Ascending aorta (tissue), 2 donors: ENCODE data around the gene TENT4A. TPM values are rescaled to one million over a fixed set of nuclear protein-coding genes. Genes with fewer than 3 reads are reported as not detected.

Source experiments
- DNase-seq, 2 donors: peaks; one replicate each; pipeline ENCODE4 v3.0.0-alpha.2; 2019; ENCODE audit warnings: low spot score in 2 of 2
- H3K27ac ChIP-seq, 2 donors: fragments of 200-600 bp; sonication (generic); one replicate each; pipeline ENCODE4 v1.5.1; 2016 to 2017; ENCODE audit warnings: mild to moderate bottlenecking in 1 of 2
- H3K27me3 ChIP-seq: fragments of 200-600 bp; sonication (generic); one replicate; pipeline ENCODE4 v1.5.1; 2017
- H3K36me3 ChIP-seq, 2 donors: fragments of 200-600 bp; sonication (generic); one replicate each; pipeline ENCODE4 v1.5.1; 2016
- H3K4me1 ChIP-seq, 2 donors: fragments of 200-600 bp; sonication (generic); one replicate each; pipeline ENCODE4 v1.5.1; 2016 to 2017; ENCODE audit warnings: mild to moderate bottlenecking in 1 of 2
- H3K4me3 ChIP-seq, 2 donors: fragments of 200-600 bp; sonication (generic); one replicate each; pipeline ENCODE4 v1.5.1; 2016 to 2017; ENCODE audit warnings: mild to moderate bottlenecking in 1 of 2
- H3K9me3 ChIP-seq, 2 donors: fragments of 200-600 bp; sonication (generic); one replicate each; pipeline ENCODE4 v1.5.1; 2016
- CTCF ChIP-seq, 3 experiments: fragments of 200-600 bp in 2 of 3; fragments of 450-650 bp in 1 of 3; sonication (generic) in 2 of 3; IDR thresholded peaks; one replicate each; pipeline ENCODE4 v1.5.1; 2016 to 2019; ENCODE audit warnings: antibody characterized with exemption in 3 of 3, mild to moderate bottlenecking in 1 of 3, moderate library complexity in 1 of 3
- intact Hi-C: fragments of 100-400 bp; cut with DNase I; formaldehyde crosslinking; loops from one replicate; pipeline ENCODE4 v1.15.1; 2023
- total RNA-seq: library from RNA; depleted of rRNA; stranded (reverse); fragments of >200 nt; gene quantifications from one replicate; pipeline ENCODE4 v1.1.0, GENCODE V29; 2016

TENT4A gene
- total RNA-seq, 1 donor from 2014 or later, result 12.5 TPM

GRCh38 chr5:6757414-6757969 lies 44.3 kb downstream of the TENT4A start:
- peaks cover 0 to 2% of the 10 kb centered on the region in 2 donors for H3K4me1 ChIP-seq
- peaks cover 0 to 4% of the 10 kb centered on the region in 2 donors for H3K9me3 ChIP-seq
- TF ChIP-seq CTCF (IDR thresholded peaks at IDR 0.05), result no peak
- DNase-seq, result no peak
- no peak overlapping the region for H3K27ac ChIP-seq
- intact Hi-C loops, result no loop called here
- no peaks in the 10 kb centered on the region for H3K27me3 ChIP-seq
- H3K36me3 ChIP-seq, result peaks cover 45 to 54% of the 10 kb centered on the region in 2 donors
- no peak overlapping the region for H3K4me3 ChIP-seq

DNA sequence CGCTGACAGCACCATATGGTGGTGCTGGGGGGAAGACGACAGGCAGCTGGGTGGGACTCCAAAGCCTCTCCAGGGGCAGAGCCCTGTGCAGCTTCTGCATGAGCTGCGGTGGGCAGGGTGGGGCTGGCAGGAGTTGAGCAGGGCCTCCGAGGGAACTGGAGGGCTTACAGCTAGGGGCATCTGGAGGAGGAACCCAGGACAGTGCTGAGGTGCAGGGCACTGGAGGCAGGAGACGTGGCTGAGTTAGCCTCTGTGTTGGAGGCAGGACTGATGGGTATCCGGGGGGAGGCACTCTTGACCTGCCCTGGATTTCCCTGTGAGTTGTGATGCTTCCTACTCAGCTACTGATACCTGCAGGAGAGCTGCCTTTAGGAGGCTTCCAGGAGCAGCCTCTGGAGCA lies 45.0 kb downstream of the TENT4A start:
- H3K36me3 ChIP-seq, result peaks cover 41 to 46% of the 10 kb centered on the region in 2 donors
- H3K27ac ChIP-seq, result no peak overlapping the region
- H3K27me3 ChIP-seq, result no peaks in the 10 kb centered on the region
- no peak overlapping the region for H3K4me3 ChIP-seq
- intact Hi-C loops, result no loop called here
- no peak for TF ChIP-seq CTCF (IDR thresholded peaks at IDR 0.05)
- no peak for DNase-seq
- H3K4me1 ChIP-seq, result peaks cover 0 to 2% of the 10 kb centered on the region in 2 donors
- H3K9me3 ChIP-seq, result peaks cover 0 to 4% of the 10 kb centered on the region in 2 donors

DNA sequence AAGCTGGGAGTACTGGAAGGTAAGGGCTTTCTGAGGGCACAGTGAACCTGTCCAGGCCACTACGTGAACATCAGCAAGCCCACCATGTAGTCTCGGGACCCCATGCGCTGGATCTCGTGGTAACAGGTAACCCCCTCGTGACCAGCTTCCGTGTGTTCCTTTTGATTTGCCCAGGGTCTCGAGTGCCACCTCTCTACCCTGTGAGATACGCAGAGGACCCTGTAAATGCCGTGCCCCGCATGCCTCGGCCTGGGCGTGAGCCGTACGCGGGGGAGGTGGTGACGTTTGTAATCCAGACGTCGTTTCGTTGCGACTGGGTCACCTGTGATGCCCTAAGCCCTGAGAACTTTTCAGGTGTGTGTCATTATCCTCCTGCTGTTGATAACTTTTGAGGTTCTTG lies 45.5 kb downstream of the TENT4A start:
- no peaks in the 10 kb centered on the region for H3K27me3 ChIP-seq
- peaks cover 0 to 4% of the 10 kb centered on the region in 2 donors for H3K9me3 ChIP-seq
- no peak for DNase-seq
- H3K36me3 ChIP-seq, result peaks cover 36 to 43% of the 10 kb centered on the region in 2 donors
- no peak overlapping the region for H3K4me3 ChIP-seq
- peaks cover 0 to 2% of the 10 kb centered on the region in 2 donors for H3K4me1 ChIP-seq
- intact Hi-C loops, result no loop called here
- no peak overlapping the region for H3K27ac ChIP-seq
- no peak for TF ChIP-seq CTCF (IDR thresholded peaks at IDR 0.05)

GRCh38 chr5:6759401-6759800 lies 46.2 kb downstream of the TENT4A start:
- Histone ChIP-seq H3K27me3 (no peaks in the 10 kb centered on the region), H3K4me1 (peaks cover 0 to 2% of the 10 kb centered on the region in 2 donors), H3K27ac (no peak overlapping the region), H3K36me3 (peaks cover 31 to 38% of the 10 kb centered on the region in 2 donors), H3K4me3 (no peak overlapping the region), H3K9me3 (peaks cover 0 to 4% of the 10 kb centered on the region in 2 donors)
- no peak for DNase-seq
- intact Hi-C loops, result no loop called here
- TF ChIP-seq CTCF (IDR thresholded peaks at IDR 0.05), result no peak

DNA sequence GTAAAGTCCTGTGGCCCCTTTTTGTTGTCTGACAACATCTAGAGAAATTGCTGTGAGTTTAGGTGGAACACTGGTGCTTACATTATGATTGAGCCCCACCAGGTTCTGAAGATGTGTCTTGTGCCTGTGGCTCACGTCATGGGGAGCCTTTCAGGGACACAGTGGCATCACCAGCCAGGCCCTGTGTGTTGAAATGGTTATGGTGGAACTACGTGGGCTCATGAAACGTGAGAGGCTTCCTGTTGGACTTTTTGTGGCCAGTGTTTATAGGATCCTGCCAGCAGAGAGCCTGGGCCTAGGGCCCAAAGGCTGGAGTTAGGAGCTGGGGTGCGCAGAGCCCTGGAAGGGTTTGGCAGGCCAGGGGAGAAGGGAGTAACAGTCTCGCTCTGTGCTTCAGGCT lies 46.8 kb downstream of the TENT4A start:
- intact Hi-C loops, result no loop called here
- peaks cover 25 to 33% of the 10 kb centered on the region in 2 donors for H3K36me3 ChIP-seq
- H3K4me3 ChIP-seq, result no peak overlapping the region
- H3K27me3 ChIP-seq, result no peaks in the 10 kb centered on the region
- H3K4me1 ChIP-seq, result peaks cover 0 to 2% of the 10 kb centered on the region in 2 donors
- peaks cover 0 to 4% of the 10 kb centered on the region in 2 donors for H3K9me3 ChIP-seq
- no peak for TF ChIP-seq CTCF (IDR thresholded peaks at IDR 0.05)
- H3K27ac ChIP-seq, result no peak overlapping the region
- no peak for DNase-seq

GRCh38 chr5:6760686-6761085 lies 47.5 kb downstream of the TENT4A start:
- peaks cover 20 to 27% of the 10 kb centered on the region in 2 donors for H3K36me3 ChIP-seq
- no peak overlapping the region for H3K27ac ChIP-seq
- no peak for DNase-seq
- no peak for TF ChIP-seq CTCF (IDR thresholded peaks at IDR 0.05)
- H3K4me1 ChIP-seq, result peaks cover 0 to under 1% of the 10 kb centered on the region in 2 donors
- H3K27me3 ChIP-seq, result no peaks in the 10 kb centered on the region
- peaks cover 0 to 4% of the 10 kb centered on the region in 2 donors for H3K9me3 ChIP-seq
- intact Hi-C loops, result no loop called here
- H3K4me3 ChIP-seq, result no peak overlapping the region
